ENCODE data around the gene CNTNAP2. TPM values are rescaled to one million over a fixed set of nuclear protein-coding genes. Genes with fewer than 3 reads are reported as not detected.

Gene CNTNAP2
- total RNA-seq, 1 donor: 7.6 TPM

- no peak overlapping the region for H3K4me3 ChIP-seq (ENCODE audit: insufficient read depth, low read length)
- DNase-seq (ENCODE audit: insufficient read length, low spot score, missing footprints): no peak
- no peak for TF ChIP-seq CTCF (IDR thresholded peaks at IDR 0.05; ENCODE audit: extremely low read depth, low read depth, low read length)
- no peaks in the 10 kb centered on the region for H3K9me3 ChIP-seq (ENCODE audit: low read depth, low read length)
- no peaks in the 10 kb centered on the region for H3K36me3 ChIP-seq (ENCODE audit: insufficient read depth, low read length)
- no peaks in the 10 kb centered on the region for H4K20me1 ChIP-seq (ENCODE audit: insufficient read depth, low read length)
- H2AFZ ChIP-seq (ENCODE audit: low read length): no peak overlapping the region
- H3K79me2 ChIP-seq (ENCODE audit: insufficient read depth, low read length): no peaks in the 10 kb centered on the region
- no peaks in the 10 kb centered on the region for H3K27me3 ChIP-seq (ENCODE audit: insufficient read depth, low read length)
- H3K4me1 ChIP-seq (ENCODE audit: insufficient read depth, low read length): no peaks in the 10 kb centered on the region
- no peak overlapping the region for H3K27ac ChIP-seq (ENCODE audit: low read depth, low read length)
- H3K4me2 ChIP-seq (ENCODE audit: insufficient read depth, low read length): no peak overlapping the region
These were observed 1246.5 kb downstream of the CNTNAP2 start for GRCh38 chr7:147363101-147363500.

- H2AFZ ChIP-seq (ENCODE audit: low read length): no peak overlapping the region
- no peak overlapping the region for H3K27ac ChIP-seq (ENCODE audit: low read depth, low read length)
- H3K4me3 ChIP-seq (ENCODE audit: insufficient read depth, low read length): no peak overlapping the region
- H3K9me3 ChIP-seq (ENCODE audit: low read depth, low read length): no peaks in the 10 kb centered on the region
- H3K79me2 ChIP-seq (ENCODE audit: insufficient read depth, low read length): no peaks in the 10 kb centered on the region
- no peak overlapping the region for H3K4me2 ChIP-seq (ENCODE audit: insufficient read depth, low read length)
- no peaks in the 10 kb centered on the region for H3K27me3 ChIP-seq (ENCODE audit: insufficient read depth, low read length)
- H3K36me3 ChIP-seq (ENCODE audit: insufficient read depth, low read length): no peaks in the 10 kb centered on the region
- DNase-seq (ENCODE audit: insufficient read length, low spot score, missing footprints): no peak
- no peaks in the 10 kb centered on the region for H4K20me1 ChIP-seq (ENCODE audit: insufficient read depth, low read length)
- H3K4me1 ChIP-seq (ENCODE audit: insufficient read depth, low read length): no peaks in the 10 kb centered on the region
- no peak for TF ChIP-seq CTCF (IDR thresholded peaks at IDR 0.05; ENCODE audit: extremely low read depth, low read depth, low read length)
These were observed 1259.6 kb downstream of the CNTNAP2 start for GRCh38 chr7:147376192-147376591.

GRCh38 chr7:147380926-147381325 is 1264.3 kb downstream of the CNTNAP2 start:
- DNase-seq (ENCODE audit: insufficient read length, low spot score, missing footprints): no peak
- Histone ChIP-seq H3K27ac (ENCODE audit: low read depth, low read length) (no peak overlapping the region), H3K79me2 (ENCODE audit: insufficient read depth, low read length) (no peaks in the 10 kb centered on the region), H3K4me3 (ENCODE audit: insufficient read depth, low read length) (no peak overlapping the region), H3K9me3 (ENCODE audit: low read depth, low read length) (no peaks in the 10 kb centered on the region), H3K36me3 (ENCODE audit: insufficient read depth, low read length) (no peaks in the 10 kb centered on the region), H2AFZ (ENCODE audit: low read length) (no peak overlapping the region), H3K4me2 (ENCODE audit: insufficient read depth, low read length) (no peak overlapping the region), H3K4me1 (ENCODE audit: insufficient read depth, low read length) (no peaks in the 10 kb centered on the region), H4K20me1 (ENCODE audit: insufficient read depth, low read length) (no peaks in the 10 kb centered on the region), H3K27me3 (ENCODE audit: insufficient read depth, low read length) (no peaks in the 10 kb centered on the region)
- no peak for TF ChIP-seq CTCF (IDR thresholded peaks at IDR 0.05; ENCODE audit: extremely low read depth, low read depth, low read length)

- TF ChIP-seq CTCF (IDR thresholded peaks at IDR 0.05; ENCODE audit: extremely low read depth, low read depth, low read length): no peak
- no peak for DNase-seq (ENCODE audit: insufficient read length, low spot score, missing footprints)
- Histone ChIP-seq H3K9me3 (ENCODE audit: low read depth, low read length) (no peaks in the 10 kb centered on the region), H3K36me3 (ENCODE audit: insufficient read depth, low read length) (no peaks in the 10 kb centered on the region), H3K4me2 (ENCODE audit: insufficient read depth, low read length) (no peak overlapping the region), H3K27ac (ENCODE audit: low read depth, low read length) (no peak overlapping the region), H3K4me3 (ENCODE audit: insufficient read depth, low read length) (no peak overlapping the region), H4K20me1 (ENCODE audit: insufficient read depth, low read length) (no peaks in the 10 kb centered on the region), H3K27me3 (ENCODE audit: insufficient read depth, low read length) (no peaks in the 10 kb centered on the region), H3K4me1 (ENCODE audit: insufficient read depth, low read length) (no peaks in the 10 kb centered on the region), H2AFZ (ENCODE audit: low read length) (no peak overlapping the region), H3K79me2 (ENCODE audit: insufficient read depth, low read length) (no peaks in the 10 kb centered on the region)
These were observed 1277.7 kb downstream of the CNTNAP2 start for GRCh38 chr7:147394329-147394728.
